ENCODE data around the gene JPH3.

Gene JPH3

GRCh38 chr16:87744750-87745514, 142.6 kb downstream of the JPH3 start:
- no peak for DNase-seq

- DNase-seq, result no peak
Measured at GRCh38 chr16:87746178-87746577, 143.9 kb downstream of the JPH3 start.

Data from OCI-M1 (cell line).